CD14-positive monocyte (primary cell): Measurements from ENCODE around the gene CAPN11. TPM values are rescaled to one million over a fixed set of nuclear protein-coding genes. Genes with fewer than 3 reads are reported as not detected.
A peak's percentile ranks its signal among the peaks of the same experiment; 100 is the strongest.

Source experiments
- DNase-seq, 3 donors: peaks; one replicate each; pipeline ENCODE4 v3.0.0-alpha.2; 2011 to 2022
- H2AFZ ChIP-seq: 2 replicates; pipeline ENCODE4 v1.6.0; 2012; ENCODE audit warnings: mild to moderate bottlenecking, low read depth, low read length, inconsistent platforms; ENCODE audit not compliant: insufficient read depth, poor library complexity, severe bottlenecking
- H3K27ac ChIP-seq, 2 donors: 1 replicate in 1 of 2; 2 replicates in 1 of 2; pipeline ENCODE4 v1.5.1; 2012 to 2013; ENCODE audit warnings: low read length in 2 of 2, control low read depth in 1 of 2, inconsistent platforms in 1 of 2, low read depth in 1 of 2, mild to moderate bottlenecking in 1 of 2
- H3K27me3 ChIP-seq, 2 donors: one replicate each; pipeline versions ENCODE4 v1.6.0 to v1.6.1; 2011 to 2013; ENCODE audit warnings: low read length in 2 of 2; ENCODE audit not compliant: control insufficient read depth in 2 of 2, insufficient read depth in 2 of 2
- H3K36me3 ChIP-seq, 2 donors: replicated peaks in 1 of 2; 1 replicate in 1 of 2; 2 replicates in 1 of 2; pipeline versions ENCODE4 v1.5.1 to v1.6.1; 2012 to 2013; ENCODE audit warnings: low read length in 2 of 2, control low read depth in 1 of 2, inconsistent platforms in 1 of 2, mild to moderate bottlenecking in 1 of 2; ENCODE audit not compliant: insufficient read depth in 2 of 2, control insufficient read depth in 1 of 2
- H3K4me1 ChIP-seq, 2 donors: 1 replicate in 1 of 2; 2 replicates in 1 of 2; pipeline versions ENCODE4 v1.5.1 to v1.6.1; 2012 to 2013; ENCODE audit warnings: low read length in 2 of 2, control low read depth in 1 of 2, inconsistent platforms in 1 of 2, mild to moderate bottlenecking in 1 of 2, moderate library complexity in 1 of 2; ENCODE audit not compliant: insufficient read depth in 2 of 2, control insufficient read depth in 1 of 2
- H3K4me2 ChIP-seq: replicated peaks from 2 replicates; pipeline ENCODE3; 2012; ENCODE audit warnings: low read length, moderate library complexity, mild to moderate bottlenecking; ENCODE audit not compliant: poor library complexity, severe bottlenecking; ENCODE audit errors: extremely low read depth
- H3K4me3 ChIP-seq, 3 experiments: fragments of 200-600 bp in 1 of 3; sonication (generic) in 1 of 3; replicated peaks in 1 of 3; 1 replicate in 2 of 3; 2 replicates in 1 of 3; pipeline ENCODE4 v1.5.1; 2011 to 2013; ENCODE audit warnings: low read length in 3 of 3, mild to moderate bottlenecking in 3 of 3, control low read depth in 2 of 3, low read depth in 2 of 3, inconsistent platforms in 1 of 3, moderate library complexity in 1 of 3
- H3K79me2 ChIP-seq: 2 replicates; pipeline ENCODE4 v1.6.0; 2012; ENCODE audit warnings: mild to moderate bottlenecking, control low read depth, inconsistent platforms, low read length, moderate library complexity; ENCODE audit not compliant: insufficient read depth
- H3K9ac ChIP-seq: 2 replicates; pipeline ENCODE4 v1.6.0; 2017; ENCODE audit warnings: low read length, mild to moderate bottlenecking; ENCODE audit not compliant: insufficient read depth, poor library complexity, severe bottlenecking
- H3K9me3 ChIP-seq, 2 donors: replicated peaks in 1 of 2; 1 replicate in 1 of 2; 2 replicates in 1 of 2; pipeline versions ENCODE4 v1.5.1 to v1.6.1; 2012 to 2013; ENCODE audit warnings: low read length in 2 of 2, control low read depth in 1 of 2; ENCODE audit not compliant: control insufficient read depth in 1 of 2, insufficient read depth in 1 of 2
- H4K20me1 ChIP-seq: 2 replicates; pipeline ENCODE4 v1.6.0; 2012; ENCODE audit warnings: mild to moderate bottlenecking, low read length, control low read depth, moderate library complexity; ENCODE audit not compliant: insufficient read depth
- H3K27ac Mint-ChIP-seq, 7 donors: one replicate each; pipeline ENCODE4 v1.8.0; 2020; ENCODE audit warnings: mild to moderate bottlenecking in 7 of 7, mixed read lengths in 7 of 7, moderate library complexity in 6 of 7, inconsistent platforms in 2 of 7
- H3K27me3 Mint-ChIP-seq, 3 donors: one replicate each; pipeline ENCODE4 v1.8.0; 2021 to 2022; ENCODE audit warnings: low read depth in 3 of 3, mild to moderate bottlenecking in 3 of 3, mixed read lengths in 3 of 3, moderate library complexity in 3 of 3, inconsistent platforms in 1 of 3
- H3K36me3 Mint-ChIP-seq, 2 donors: one replicate each; pipeline ENCODE4 v1.8.0; 2020; ENCODE audit warnings: mixed read lengths in 2 of 2, inconsistent platforms in 1 of 2, mild to moderate bottlenecking in 1 of 2
- H3K4me1 Mint-ChIP-seq: one replicate; pipeline ENCODE4 v1.8.0; 2020; ENCODE audit warnings: mild to moderate bottlenecking, mixed read lengths
- H3K4me3 Mint-ChIP-seq, 2 donors: one replicate each; pipeline ENCODE4 v1.8.0; 2020; ENCODE audit warnings: mild to moderate bottlenecking in 2 of 2, mixed read lengths in 2 of 2, moderate library complexity in 1 of 2
- H3K9me3 Mint-ChIP-seq, 7 donors: one replicate each; pipeline ENCODE4 v1.8.0; 2020 to 2022; ENCODE audit warnings: mixed read lengths in 7 of 7, mild to moderate bottlenecking in 6 of 7, moderate library complexity in 6 of 7, inconsistent platforms in 2 of 7
- WGBS: methylation state at CpG from one replicate; pipeline ENCODE4 v1.1.5; 2013; ENCODE audit warnings: missing lambda C conversion rate; ENCODE audit not compliant: insufficient coverage; 5-methylcytosine and 5-hydroxymethylcytosine counted together
- intact Hi-C, 2 donors: fragments of 100-400 bp; cut with micrococcal nuclease; formaldehyde crosslinking; loops; one replicate each; pipeline versions ENCODE4 v1.15.0 to v1.15.1; 2023
- polyA plus RNA-seq, 3 donors: library from polyadenylated mRNA; depleted of rRNA in 1 of 3; unstranded in 2 of 3; stranded (reverse) in 1 of 3; fragments of 300-500 nt in 2 of 3; fragments of >200 nt in 1 of 3; fragmentation: Illumina TruSeq in 2 of 3; gene quantifications; 1 replicate in 2 of 3; 2 replicates in 1 of 3; pipeline ENCODE4 v1.2.3, GENCODE V29; 2012 to 2021
- TF ChIP-seq, protein P1 (sequence below): fragments of 200-600 bp; IDR thresholded peaks from one replicate; pipeline ENCODE4 v1.8.0; 2022; ENCODE audit warnings: antibody characterized with exemption, mild to moderate bottlenecking

CAPN11 gene
- polyA plus RNA-seq, 3 donors: 0.11 TPM; not detected in 2

DNA sequence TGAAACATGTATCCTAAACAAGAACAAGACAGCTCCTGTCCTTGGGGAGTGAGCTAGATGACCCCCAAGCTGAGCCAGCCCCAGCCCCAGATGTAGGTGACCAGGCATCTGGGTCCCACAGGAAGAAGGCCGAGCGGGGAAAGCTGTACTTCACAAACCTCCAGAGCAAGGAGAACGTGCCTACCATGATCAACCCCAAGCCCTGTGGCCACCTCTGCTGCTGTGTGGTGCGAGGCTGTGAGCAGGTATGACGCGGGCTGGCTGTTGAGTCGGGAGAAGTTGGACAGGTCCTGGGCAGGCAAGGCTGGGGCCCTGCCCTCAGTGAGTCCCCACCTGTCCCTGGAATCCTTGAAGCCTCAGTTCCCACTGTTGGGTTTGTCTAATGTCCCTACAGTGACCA, 11.4 kb upstream of the CAPN11 start:
- no peak overlapping the region for H3K4me2 ChIP-seq
- no peak overlapping the region for H3K4me3 ChIP-seq
- no peaks in the 10 kb centered on the region for H3K27me3 ChIP-seq
- peaks cover 0 to 4% of the 10 kb centered on the region in 2 donors for H3K4me1 ChIP-seq
- no peak overlapping the region for H3K4me3 Mint-ChIP-seq
- no peaks in the 10 kb centered on the region for H3K9me3 ChIP-seq
- no peak for DNase-seq
- 99% methylated on average over 7 of the region's 7 CpGs for WGBS
- H3K27ac ChIP-seq: no peak overlapping the region
- H3K27me3 Mint-ChIP-seq: peaks cover 0 to 6% (median 3%) of the 10 kb centered on the region in 3 donors
- peaks cover 10% of the 10 kb centered on the region for H4K20me1 ChIP-seq
- TF ChIP-seq, protein P1, sequence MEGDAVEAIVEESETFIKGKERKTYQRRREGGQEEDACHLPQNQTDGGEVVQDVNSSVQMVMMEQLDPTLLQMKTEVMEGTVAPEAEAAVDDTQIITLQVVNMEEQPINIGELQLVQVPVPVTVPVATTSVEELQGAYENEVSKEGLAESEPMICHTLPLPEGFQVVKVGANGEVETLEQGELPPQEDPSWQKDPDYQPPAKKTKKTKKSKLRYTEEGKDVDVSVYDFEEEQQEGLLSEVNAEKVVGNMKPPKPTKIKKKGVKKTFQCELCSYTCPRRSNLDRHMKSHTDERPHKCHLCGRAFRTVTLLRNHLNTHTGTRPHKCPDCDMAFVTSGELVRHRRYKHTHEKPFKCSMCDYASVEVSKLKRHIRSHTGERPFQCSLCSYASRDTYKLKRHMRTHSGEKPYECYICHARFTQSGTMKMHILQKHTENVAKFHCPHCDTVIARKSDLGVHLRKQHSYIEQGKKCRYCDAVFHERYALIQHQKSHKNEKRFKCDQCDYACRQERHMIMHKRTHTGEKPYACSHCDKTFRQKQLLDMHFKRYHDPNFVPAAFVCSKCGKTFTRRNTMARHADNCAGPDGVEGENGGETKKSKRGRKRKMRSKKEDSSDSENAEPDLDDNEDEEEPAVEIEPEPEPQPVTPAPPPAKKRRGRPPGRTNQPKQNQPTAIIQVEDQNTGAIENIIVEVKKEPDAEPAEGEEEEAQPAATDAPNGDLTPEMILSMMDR: no peak
- H3K79me2 ChIP-seq: no peaks in the 10 kb centered on the region
- intact Hi-C loops: no loop called here
- no peak overlapping the region for H2AFZ ChIP-seq
- peaks cover 0 to 2% (median 0%) of the 10 kb centered on the region in 7 donors for H3K9me3 Mint-ChIP-seq
- H3K36me3 ChIP-seq: peaks cover 31 to 71% of the 10 kb centered on the region in 2 donors
- no peak overlapping the region for H3K9ac ChIP-seq
- H3K27ac Mint-ChIP-seq: no peak overlapping the region
- peaks cover 62 to 68% of the 10 kb centered on the region in 2 donors for H3K36me3 Mint-ChIP-seq
- peaks cover 4% of the 10 kb centered on the region for H3K4me1 Mint-ChIP-seq

DNA sequence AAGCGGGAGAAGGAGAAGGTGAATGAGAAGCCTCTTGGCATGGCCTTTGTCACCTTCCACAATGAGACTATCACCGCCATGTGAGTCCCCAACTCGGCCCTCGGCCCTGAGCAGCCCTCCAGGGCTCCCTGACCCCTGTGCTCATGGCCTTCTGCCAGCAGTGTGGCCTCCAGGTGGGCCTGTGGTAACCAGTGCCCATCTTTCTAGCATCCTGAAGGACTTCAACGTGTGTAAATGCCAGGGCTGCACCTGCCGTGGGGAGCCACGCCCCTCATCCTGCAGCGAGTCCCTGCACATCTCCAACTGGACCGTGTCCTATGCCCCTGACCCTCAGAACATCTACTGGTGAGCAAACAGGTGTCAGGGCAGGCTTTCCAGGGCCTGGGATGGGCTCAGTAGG, 10.3 kb upstream of the CAPN11 start:
- H3K79me2 ChIP-seq: no peaks in the 10 kb centered on the region
- H4K20me1 ChIP-seq: peaks cover 11% of the 10 kb centered on the region
- no peaks in the 10 kb centered on the region for H3K9me3 ChIP-seq
- peaks cover 31 to 61% of the 10 kb centered on the region in 2 donors for H3K36me3 ChIP-seq
- Mint-ChIP-seq H3K27me3 (peaks cover 0 to 6% (median 3%) of the 10 kb centered on the region in 3 donors), H3K4me3 (no peak overlapping the region), H3K36me3 (peaks cover 60 to 61% of the 10 kb centered on the region in 2 donors), H3K4me1 (peaks cover 4% of the 10 kb centered on the region), H3K9me3 (peaks cover 0 to 2% (median 0%) of the 10 kb centered on the region in 7 donors), H3K27ac (peak overlapping the region in 1 of 7 donors; percentile 64)
- no peaks in the 10 kb centered on the region for H3K27me3 ChIP-seq
- DNase-seq: no peak
- H3K27ac ChIP-seq: no peak overlapping the region
- H3K4me1 ChIP-seq: peaks cover 0 to 4% of the 10 kb centered on the region in 2 donors
- H3K9ac ChIP-seq: no peak overlapping the region
- no peak overlapping the region for H2AFZ ChIP-seq
- H3K4me2 ChIP-seq: no peak overlapping the region
- intact Hi-C loops: no loop called here
- 90% methylated on average over 9 of the region's 9 CpGs for WGBS
- TF ChIP-seq, protein P1: no peak
- H3K4me3 ChIP-seq: no peak overlapping the region
